Aorta (tissue), 5 donors: ENCODE measurements around the gene YPEL1. TPM values are rescaled to one million over a fixed set of nuclear protein-coding genes. Genes with fewer than 3 reads are reported as not detected.

Source experiments
- ATAC-seq: fragments of 200-7000 bp; cut with Tn5 transposase; one replicate; pipeline ENCODE4 v1.9.1; 2022; ENCODE audit warnings: moderate library complexity; ENCODE audit not compliant: low FRiP score
- DNase-seq, 2 donors: peaks; one replicate each; pipeline ENCODE4 v3.0.0-alpha.2; 2020
- H3K27ac ChIP-seq, 2 donors: one replicate each; pipeline ENCODE4 v1.5.1; 2013; ENCODE audit warnings: low read length in 2 of 2, mild to moderate bottlenecking in 2 of 2, moderate library complexity in 2 of 2, control low read depth in 1 of 2, inconsistent platforms in 1 of 2, low read depth in 1 of 2
- H3K27me3 ChIP-seq, 2 donors: one replicate each; pipeline ENCODE4 v1.6.1; 2013; ENCODE audit warnings: control low read depth in 1 of 2, low read length in 1 of 2, mild to moderate bottlenecking in 1 of 2, moderate library complexity in 1 of 2; ENCODE audit not compliant: insufficient read depth in 2 of 2, control insufficient read depth in 1 of 2
- H3K36me3 ChIP-seq, 2 donors: one replicate each; pipeline ENCODE4 v1.6.1; 2013; ENCODE audit warnings: control low read depth in 1 of 2, low read length in 1 of 2, mild to moderate bottlenecking in 1 of 2; ENCODE audit not compliant: insufficient read depth in 2 of 2, control insufficient read depth in 1 of 2
- H3K4me1 ChIP-seq, 2 donors: one replicate each; pipeline ENCODE4 v1.6.1; 2013; ENCODE audit warnings: low read length in 2 of 2, control low read depth in 1 of 2, mild to moderate bottlenecking in 1 of 2, moderate library complexity in 1 of 2; ENCODE audit not compliant: insufficient read depth in 2 of 2, control insufficient read depth in 1 of 2
- H3K4me3 ChIP-seq, 2 donors: one replicate each; pipeline ENCODE4 v1.5.1; 2013; ENCODE audit warnings: low read length in 2 of 2, control low read depth in 1 of 2, mild to moderate bottlenecking in 1 of 2
- H3K9me3 ChIP-seq: one replicate; pipeline ENCODE4 v1.6.1; 2013; ENCODE audit warnings: mild to moderate bottlenecking, low read length; ENCODE audit not compliant: control insufficient read depth
- WGBS, 2 donors: extraction: QIAGEN DNeasy Blood & Tissue Kit; methylation state at CpG; one replicate each; pipeline ENCODE4 v1.1.7; 2013; 5-methylcytosine and 5-hydroxymethylcytosine counted together
- intact Hi-C, 2 donors: fragments of 100-400 bp; cut with DNase I; formaldehyde crosslinking; loops; one replicate each; pipeline versions ENCODE4 v1.14.2 to v1.15.0; 2022
- polyA plus RNA-seq, 2 donors: library from polyadenylated mRNA; stranded (reverse); fragments of 200-250 nt; gene quantifications; one replicate each; pipeline ENCODE4 v1.2.3, GENCODE V29; 2013
- total RNA-seq, 2 donors: library from RNA; stranded (reverse); fragmentation: NEBNext Ultra II Directional; extraction: Animal tissue kit (Norgen Biotek cat#: 25700); gene quantifications; one replicate each; pipeline ENCODE4 v1.2.1, GENCODE V29; 2021
- donor health status: healthy with polysubstance abuse.
- donor health status: Bipolar disorder and iron deficiency.
- donor health status: DM: no; HTN: no; CAD: no.
- donor health status: DM: no; HTN: no; CAD: no.
- donor health status: DM: yes; HTN: yes; CAD: no.

Gene YPEL1
- total and polyA plus RNA-seq, 4 donors: 2.0 to 9.1 (median 4.8) TPM

DNA sequence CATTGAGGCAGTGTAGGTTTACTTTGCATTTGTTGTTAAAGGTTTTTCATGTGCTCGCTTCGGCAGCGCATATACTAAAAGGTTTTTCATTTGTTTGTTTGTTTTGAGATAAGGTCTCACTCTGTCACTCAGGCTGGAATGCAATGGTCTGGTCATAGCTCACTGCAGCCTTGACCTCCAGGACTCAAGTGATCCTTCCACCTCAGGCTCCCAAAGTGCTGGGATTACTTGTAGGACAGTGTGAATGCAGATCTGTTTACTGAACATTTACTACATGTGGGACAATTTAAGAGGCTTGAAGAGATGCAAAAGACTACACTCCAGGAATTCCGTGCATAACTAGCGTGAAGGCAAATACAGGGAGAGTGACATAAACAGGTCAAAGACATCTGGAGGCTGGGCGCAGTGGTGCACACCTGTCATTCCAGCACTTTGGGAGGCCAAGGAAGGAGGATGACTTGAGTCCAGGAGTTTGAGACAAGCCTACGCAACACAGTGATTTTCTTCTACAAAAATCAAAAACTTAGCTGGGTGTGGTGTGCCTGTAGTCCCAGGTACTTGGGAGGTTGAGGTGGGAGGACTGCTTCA, 34.1 kb downstream of the YPEL1 start:
- DNase-seq (no peak), ATAC-seq (no peak)
- Histone ChIP-seq H3K27me3 (no peaks in the 10 kb centered on the region), H3K36me3 (peaks cover 0 to 2% of the 10 kb centered on the region in 2 donors), H3K4me1 (peaks cover 0 to 5% of the 10 kb centered on the region in 2 donors), H3K27ac (no peak overlapping the region), H3K9me3 (no peaks in the 10 kb centered on the region), H3K4me3 (no peak overlapping the region)
- intact Hi-C loops: no loop called here
- 74 to 75% methylated on average over 7 of the region's 7 CpGs for WGBS, 2 donors

DNA sequence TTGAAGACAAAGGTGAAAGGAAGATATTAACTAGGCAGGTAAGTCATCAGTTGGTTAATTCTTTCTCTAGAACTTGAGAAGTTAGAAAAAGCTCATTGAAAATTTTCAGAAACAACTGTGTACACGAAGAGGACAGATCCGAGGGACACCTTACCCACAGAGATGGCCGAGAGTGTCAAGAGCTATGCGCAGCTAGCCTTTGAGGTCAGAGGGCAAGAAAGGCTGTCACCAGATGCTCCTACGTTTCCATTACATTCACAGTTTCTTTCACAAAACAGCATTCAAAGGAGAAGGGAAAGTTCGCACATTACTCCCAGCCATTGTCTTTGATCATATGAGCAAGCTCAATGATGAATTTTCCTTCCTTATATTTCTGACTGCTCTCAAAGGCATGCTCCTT, 34.8 kb downstream of the YPEL1 start:
- H3K27ac ChIP-seq: no peak overlapping the region
- H3K27me3 ChIP-seq: no peaks in the 10 kb centered on the region
- intact Hi-C loops: no loop called here
- 95 to 97% methylated on average over 6 of the region's 6 CpGs for WGBS, 2 donors
- peaks cover 0 to 5% of the 10 kb centered on the region in 2 donors for H3K4me1 ChIP-seq
- H3K36me3 ChIP-seq: peaks cover 0 to 2% of the 10 kb centered on the region in 2 donors
- no peak overlapping the region for H3K4me3 ChIP-seq
- no peaks in the 10 kb centered on the region for H3K9me3 ChIP-seq
- ATAC-seq (no peak), DNase-seq (no peak)

DNA sequence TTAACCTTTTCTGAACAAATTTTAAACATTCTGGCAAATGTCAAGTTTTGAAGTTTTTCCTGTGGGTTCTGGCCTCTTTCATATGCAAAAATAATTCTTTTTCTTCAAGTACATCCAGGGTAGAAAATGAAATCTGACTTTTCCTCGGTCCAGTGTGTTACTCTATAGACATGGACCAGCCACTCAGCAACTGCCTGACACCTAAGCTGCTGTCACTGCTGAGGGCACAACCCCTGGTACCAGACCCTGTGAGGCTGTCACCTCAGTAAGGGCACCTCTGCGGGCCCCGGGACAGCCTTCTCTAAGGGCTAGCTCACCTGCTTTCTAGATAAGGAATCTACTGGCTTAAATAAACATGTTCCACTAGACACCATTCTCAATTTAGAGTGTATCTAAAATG, 36.0 kb downstream of the YPEL1 start:
- Histone ChIP-seq H3K27me3 (no peaks in the 10 kb centered on the region), H3K9me3 (no peaks in the 10 kb centered on the region), H3K4me1 (peaks cover 0 to 5% of the 10 kb centered on the region in 2 donors), H3K36me3 (peaks cover 0 to 2% of the 10 kb centered on the region in 2 donors), H3K27ac (peak overlapping the region in 1 of 2 donors; percentile 34), H3K4me3 (no peak overlapping the region)
- WGBS, 2 donors: 68% methylated on average over 3 of the region's 3 CpGs
- DNase-seq: no peak
- no peak for ATAC-seq
- intact Hi-C loops: no loop called here

DNA sequence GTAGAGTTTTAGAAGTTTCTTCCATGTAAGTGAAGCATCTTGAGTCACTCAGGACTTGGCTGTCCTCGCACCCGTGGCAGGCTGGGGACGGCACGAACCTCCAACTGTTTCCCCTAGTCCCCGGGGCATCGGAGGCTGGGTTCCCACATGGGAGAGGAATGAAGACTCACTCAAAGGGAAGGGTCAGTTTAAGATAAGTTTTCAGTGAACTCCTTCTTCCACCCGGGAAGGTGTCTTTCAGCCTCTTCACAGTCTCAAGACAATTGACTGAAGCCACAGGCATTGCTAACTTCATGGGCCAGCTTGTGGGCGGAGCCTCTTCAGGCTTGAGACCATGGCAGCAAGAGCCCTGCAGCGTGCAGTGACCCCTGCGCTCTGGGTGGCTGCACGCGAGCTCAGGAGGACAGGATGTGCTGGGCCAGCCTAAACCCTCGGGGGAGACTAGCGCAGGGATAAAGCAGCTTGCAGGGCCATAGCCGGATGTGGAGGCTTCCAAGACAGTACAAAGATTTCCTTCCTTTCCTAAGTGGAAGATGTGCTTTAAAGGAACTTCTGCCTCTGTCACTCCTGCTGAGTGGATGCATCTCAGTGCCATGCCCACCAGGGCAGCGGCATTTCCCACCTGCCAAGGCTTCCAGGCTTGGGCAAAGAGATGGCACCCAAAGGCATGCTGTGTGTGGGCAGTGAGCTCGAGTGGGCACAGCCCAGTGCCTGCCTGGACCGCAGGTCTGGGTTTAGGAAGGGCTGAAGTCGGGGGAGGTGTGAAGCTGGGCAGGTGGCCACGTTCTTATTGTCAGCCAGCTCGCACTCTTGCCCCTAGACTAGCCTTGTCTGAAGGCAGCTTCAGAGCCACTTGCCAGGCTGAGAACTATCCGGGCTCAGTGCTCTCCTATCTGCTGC, 36.9 kb downstream of the YPEL1 start:
- H3K27me3 ChIP-seq: no peaks in the 10 kb centered on the region
- H3K36me3 ChIP-seq: peaks cover 0 to 3% of the 10 kb centered on the region in 2 donors
- 23 to 27% methylated on average over 22 of the region's 22 CpGs for WGBS, 2 donors
- no peaks in the 10 kb centered on the region for H3K9me3 ChIP-seq
- intact Hi-C loops: no loop called here
- DNase-seq: peak in 1 of 2 donors; percentile 87
- peak; percentile 53 for ATAC-seq
- H3K4me1 ChIP-seq: peaks cover 0 to 5% of the 10 kb centered on the region in 2 donors
- no peak overlapping the region for H3K4me3 ChIP-seq
- peak overlapping the region; percentile 34 to 92 for H3K27ac ChIP-seq

DNA sequence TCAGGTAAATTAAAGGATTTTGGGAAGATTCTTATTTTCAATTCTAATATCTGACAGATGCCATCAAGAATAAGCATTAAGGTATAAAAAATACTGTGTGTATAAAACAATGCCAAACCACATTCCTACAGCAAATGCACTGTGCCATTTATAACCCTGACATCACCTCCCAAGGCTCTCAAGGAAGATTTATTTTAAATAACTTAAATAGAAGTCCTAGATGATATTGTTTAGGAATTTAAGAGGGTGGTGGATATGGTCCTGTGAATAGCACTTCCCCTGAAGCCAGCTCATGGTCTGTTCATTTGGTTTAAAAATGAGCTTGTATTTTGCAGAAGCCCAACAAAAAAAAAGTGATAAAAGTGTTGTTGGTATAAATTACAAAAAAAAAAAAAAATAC, 37.7 kb downstream of the YPEL1 start:
- Histone ChIP-seq H3K9me3 (no peaks in the 10 kb centered on the region), H3K4me3 (no peak overlapping the region), H3K36me3 (peaks cover 0 to 5% of the 10 kb centered on the region in 2 donors), H3K27me3 (no peaks in the 10 kb centered on the region), H3K27ac (peak overlapping the region in 1 of 2 donors; percentile 76), H3K4me1 (peaks cover 0 to 5% of the 10 kb centered on the region in 2 donors)
- intact Hi-C loops: no loop called here
- ATAC-seq: no peak
- DNase-seq: no peak

DNA sequence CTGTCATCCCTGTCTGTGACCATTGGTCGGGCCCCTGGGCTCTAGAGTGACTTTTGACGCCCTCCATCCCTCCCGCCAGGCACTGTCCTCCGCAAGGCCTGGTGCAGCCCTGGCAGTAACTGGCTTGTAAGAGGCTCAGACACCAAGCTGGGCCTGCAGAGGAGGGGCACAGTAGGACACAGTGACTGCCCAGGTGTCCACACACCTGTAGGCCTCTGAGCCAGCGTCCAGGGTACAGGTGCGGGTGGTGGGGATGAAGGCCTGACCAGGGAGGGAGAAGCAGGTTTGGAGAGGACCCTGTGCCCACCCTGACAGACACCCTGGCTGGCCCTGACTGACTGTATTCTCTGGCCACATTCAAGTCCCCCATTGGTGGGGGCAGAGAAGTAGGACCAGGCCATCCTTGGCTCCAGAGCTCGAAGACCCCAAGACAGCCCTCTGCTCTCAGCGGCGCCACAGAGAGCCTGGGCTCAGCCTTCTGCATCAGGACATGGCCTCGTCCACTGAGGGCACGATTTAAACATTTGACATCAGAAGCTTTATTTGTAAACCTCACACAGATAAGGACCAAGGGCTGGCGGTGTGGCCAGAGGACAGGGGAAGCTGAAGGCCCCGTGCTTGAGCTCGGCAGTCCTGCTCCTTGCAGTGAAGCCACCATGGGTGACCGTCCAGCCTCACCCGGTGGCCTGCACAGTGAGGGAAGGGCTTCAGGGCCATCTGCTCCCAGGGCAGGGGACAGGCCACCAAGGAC, 38.4 kb downstream of the YPEL1 start:
- DNase-seq (peak in 1 of 2 donors; percentile 75), ATAC-seq (no peak)
- Histone ChIP-seq H3K4me1 (peaks cover 0 to 5% of the 10 kb centered on the region in 2 donors), H3K9me3 (no peaks in the 10 kb centered on the region), H3K36me3 (peaks cover 0 to 5% of the 10 kb centered on the region in 2 donors), H3K27me3 (no peaks in the 10 kb centered on the region), H3K4me3 (no peak overlapping the region), H3K27ac (peak overlapping the region; percentile 76 to 91)
- WGBS, 2 donors: 69 to 70% methylated on average over 16 of the region's 16 CpGs
- intact Hi-C loops: no loop called here

DNA sequence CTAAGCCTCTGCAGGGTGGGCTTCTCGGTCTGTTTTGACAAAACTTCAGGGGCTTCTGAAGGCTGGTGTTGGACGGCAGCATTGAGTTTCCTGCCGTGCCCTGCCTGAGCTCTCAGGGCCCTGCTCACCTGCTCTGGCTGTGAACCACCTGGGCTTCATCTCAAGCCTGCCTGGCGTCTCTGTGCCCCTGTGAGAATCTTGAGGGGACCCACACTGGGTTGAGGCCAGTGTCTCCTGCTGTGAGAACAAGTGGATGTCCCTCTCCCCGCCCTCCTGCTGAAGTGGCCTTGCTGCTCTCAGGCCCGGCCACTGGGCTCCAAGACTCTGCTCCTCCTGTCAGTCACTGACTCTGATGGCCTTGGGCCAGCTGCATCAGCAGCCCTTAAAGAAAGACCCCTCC, 39.5 kb downstream of the YPEL1 start:
- no peak for DNase-seq
- H3K27me3 ChIP-seq: no peaks in the 10 kb centered on the region
- no peak overlapping the region for H3K27ac ChIP-seq
- no peak overlapping the region for H3K4me3 ChIP-seq
- 93 to 94% methylated on average over 6 of the region's 6 CpGs for WGBS, 2 donors
- intact Hi-C loops: no loop called here
- no peak for ATAC-seq
- no peaks in the 10 kb centered on the region for H3K9me3 ChIP-seq
- peaks cover 0 to 8% of the 10 kb centered on the region in 2 donors for H3K36me3 ChIP-seq
- peaks cover 0 to 5% of the 10 kb centered on the region in 2 donors for H3K4me1 ChIP-seq

DNA sequence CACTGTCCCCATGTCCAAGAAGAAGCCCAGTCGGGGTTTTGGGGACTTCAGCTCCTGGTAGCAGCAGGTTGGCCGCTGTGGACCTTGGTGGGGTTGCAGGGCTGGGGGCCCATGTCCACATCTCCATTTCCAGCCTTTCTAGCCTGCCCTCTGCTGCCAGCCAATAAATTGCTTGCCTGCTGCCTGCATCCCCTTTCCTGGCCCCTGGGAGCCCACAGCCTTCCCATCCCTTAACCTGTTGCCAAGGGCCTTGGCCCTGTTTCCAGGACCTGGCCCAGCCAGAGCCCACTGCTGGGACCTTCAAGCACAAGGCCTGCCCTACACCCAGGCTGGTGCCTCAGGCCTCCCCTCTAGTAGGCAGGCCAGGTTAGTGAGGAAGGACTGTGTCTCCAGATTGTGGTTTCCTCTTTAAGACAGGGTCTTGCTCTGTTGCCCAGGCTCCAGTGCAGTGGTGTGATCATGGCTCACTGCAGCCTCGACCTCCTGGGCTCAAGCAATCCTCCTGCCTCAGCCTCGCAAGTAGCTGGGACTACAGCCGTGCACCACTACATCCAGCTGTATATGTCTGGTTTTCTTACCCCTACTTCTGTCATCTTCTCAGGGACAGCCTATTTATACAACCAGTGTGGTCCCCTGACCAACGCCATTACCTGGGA, 40.0 kb downstream of the YPEL1 start:
- Histone ChIP-seq H3K27ac (no peak overlapping the region), H3K36me3 (peaks cover 0 to 8% of the 10 kb centered on the region in 2 donors), H3K4me3 (no peak overlapping the region), H3K27me3 (no peaks in the 10 kb centered on the region), H3K4me1 (peaks cover 0 to 5% of the 10 kb centered on the region in 2 donors), H3K9me3 (no peaks in the 10 kb centered on the region)
- WGBS, 2 donors: 76 to 87% methylated on average over 6 of the region's 6 CpGs
- ATAC-seq (no peak), DNase-seq (no peak)
- intact Hi-C loops: no loop called here
